PFSK-1 (cell line): ENCODE results near the gene SSTR3.
A peak's percentile ranks its signal among the peaks of the same experiment; 100 is the strongest.

Experiments
- FOXP2 ChIP-seq: optimal IDR thresholded peaks from 2 replicates; pipeline ENCODE3; 2011; ENCODE audit warnings: borderline replicate concordance, control low read depth, inconsistent platforms; ENCODE audit not compliant: insufficient read depth; ENCODE audit errors: extremely low read length, extremely low read depth
- POLR2AphosphoS5 ChIP-seq: IDR thresholded peaks from 2 replicates; pipeline ENCODE4 v1.6.1; 2012; ENCODE audit warnings: low read depth, mild to moderate bottlenecking, control low read depth, low read length, moderate library complexity
- SIN3A ChIP-seq: IDR thresholded peaks from 2 replicates; pipeline ENCODE4 v1.6.1; 2012; ENCODE audit warnings: mild to moderate bottlenecking, low read length, moderate library complexity, borderline replicate concordance; ENCODE audit not compliant: insufficient read depth
- TAF1 ChIP-seq: IDR thresholded peaks from 2 replicates; pipeline ENCODE4 v1.6.1; 2012; ENCODE audit warnings: low read length, control low read depth, borderline replicate concordance; ENCODE audit not compliant: insufficient read depth
- TF ChIP-seq, protein P1 (sequence below), 2 experiments: IDR thresholded peaks; 2 replicates each; pipeline versions ENCODE4 v1.6.1 to v1.8.0; 2011 to 2012; ENCODE audit warnings: low read depth in 2 of 2, low read length in 2 of 2, control low read depth in 1 of 2, inconsistent platforms in 1 of 2, mild to moderate bottlenecking in 1 of 2, moderate library complexity in 1 of 2; ENCODE audit not compliant: insufficient read depth in 1 of 2

The SSTR3 gene

DNA sequence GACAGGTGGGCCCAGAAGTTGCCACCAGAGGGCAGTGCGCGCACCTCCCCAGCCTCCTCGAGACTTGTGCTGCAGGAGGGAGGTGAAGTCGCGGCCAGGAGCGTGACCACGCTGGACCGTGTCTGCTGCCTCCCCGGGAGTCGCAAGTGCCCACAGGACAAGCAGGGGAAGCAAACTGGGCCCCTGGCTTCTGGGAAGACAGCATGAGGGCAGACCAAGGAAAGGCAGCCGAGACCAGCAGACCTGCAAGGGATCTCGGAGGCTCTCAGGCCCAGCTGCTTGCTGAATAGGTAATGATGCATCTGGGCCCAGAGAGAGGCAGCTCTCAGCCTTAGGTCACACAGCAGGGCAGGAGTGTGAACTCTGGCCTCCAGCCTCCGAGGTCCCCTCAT, 45.6 kb downstream of the SSTR3 start:
- peak; percentile 55 for TF ChIP-seq FOXP2
- no peak for TF ChIP-seq SIN3A

DNA sequence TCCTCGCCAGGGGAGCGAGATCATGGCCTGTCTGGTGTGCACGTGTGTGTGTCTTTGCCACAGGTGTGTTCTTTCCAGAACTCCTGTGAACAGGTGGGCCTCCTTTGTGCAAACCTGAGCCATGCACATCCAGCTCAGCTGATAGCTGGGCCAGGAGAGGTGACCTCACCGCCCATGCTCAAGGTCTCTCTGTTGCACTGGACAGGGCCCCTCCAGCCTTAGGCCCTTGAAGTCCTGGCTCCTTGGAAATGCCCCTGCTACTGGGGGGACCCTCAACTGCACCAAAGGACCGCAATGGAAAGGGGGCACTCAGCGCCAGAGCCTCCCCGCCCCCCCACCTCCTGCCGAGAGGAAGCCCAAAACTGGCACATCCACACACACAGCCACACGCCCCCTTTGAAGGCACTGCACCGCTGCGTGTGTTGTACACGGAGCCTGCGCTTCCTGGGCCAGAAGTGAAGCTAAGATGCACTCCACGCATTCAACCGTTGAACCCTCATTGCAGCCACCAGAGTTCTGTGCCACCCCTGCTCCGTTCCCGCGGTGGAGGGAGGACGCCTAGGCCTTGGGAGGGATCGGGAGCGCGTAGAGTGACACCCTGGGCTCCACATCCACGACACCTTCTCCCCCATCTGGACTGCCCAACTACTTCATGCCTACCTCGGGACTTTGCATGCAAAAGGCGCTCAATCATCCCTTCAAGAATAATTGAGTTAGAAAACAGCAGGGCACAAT, 46.2 kb downstream of the SSTR3 start:
- TF ChIP-seq FOXP2 = no peak
- TF ChIP-seq, protein P1, sequence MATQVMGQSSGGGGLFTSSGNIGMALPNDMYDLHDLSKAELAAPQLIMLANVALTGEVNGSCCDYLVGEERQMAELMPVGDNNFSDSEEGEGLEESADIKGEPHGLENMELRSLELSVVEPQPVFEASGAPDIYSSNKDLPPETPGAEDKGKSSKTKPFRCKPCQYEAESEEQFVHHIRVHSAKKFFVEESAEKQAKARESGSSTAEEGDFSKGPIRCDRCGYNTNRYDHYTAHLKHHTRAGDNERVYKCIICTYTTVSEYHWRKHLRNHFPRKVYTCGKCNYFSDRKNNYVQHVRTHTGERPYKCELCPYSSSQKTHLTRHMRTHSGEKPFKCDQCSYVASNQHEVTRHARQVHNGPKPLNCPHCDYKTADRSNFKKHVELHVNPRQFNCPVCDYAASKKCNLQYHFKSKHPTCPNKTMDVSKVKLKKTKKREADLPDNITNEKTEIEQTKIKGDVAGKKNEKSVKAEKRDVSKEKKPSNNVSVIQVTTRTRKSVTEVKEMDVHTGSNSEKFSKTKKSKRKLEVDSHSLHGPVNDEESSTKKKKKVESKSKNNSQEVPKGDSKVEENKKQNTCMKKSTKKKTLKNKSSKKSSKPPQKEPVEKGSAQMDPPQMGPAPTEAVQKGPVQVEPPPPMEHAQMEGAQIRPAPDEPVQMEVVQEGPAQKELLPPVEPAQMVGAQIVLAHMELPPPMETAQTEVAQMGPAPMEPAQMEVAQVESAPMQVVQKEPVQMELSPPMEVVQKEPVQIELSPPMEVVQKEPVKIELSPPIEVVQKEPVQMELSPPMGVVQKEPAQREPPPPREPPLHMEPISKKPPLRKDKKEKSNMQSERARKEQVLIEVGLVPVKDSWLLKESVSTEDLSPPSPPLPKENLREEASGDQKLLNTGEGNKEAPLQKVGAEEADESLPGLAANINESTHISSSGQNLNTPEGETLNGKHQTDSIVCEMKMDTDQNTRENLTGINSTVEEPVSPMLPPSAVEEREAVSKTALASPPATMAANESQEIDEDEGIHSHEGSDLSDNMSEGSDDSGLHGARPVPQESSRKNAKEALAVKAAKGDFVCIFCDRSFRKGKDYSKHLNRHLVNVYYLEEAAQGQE (IDR thresholded peaks at IDR 0.05; ENCODE audit: insufficient read depth in 1 of 2, low read depth in 2 of 2, low read length in 2 of 2) = no peak

DNA sequence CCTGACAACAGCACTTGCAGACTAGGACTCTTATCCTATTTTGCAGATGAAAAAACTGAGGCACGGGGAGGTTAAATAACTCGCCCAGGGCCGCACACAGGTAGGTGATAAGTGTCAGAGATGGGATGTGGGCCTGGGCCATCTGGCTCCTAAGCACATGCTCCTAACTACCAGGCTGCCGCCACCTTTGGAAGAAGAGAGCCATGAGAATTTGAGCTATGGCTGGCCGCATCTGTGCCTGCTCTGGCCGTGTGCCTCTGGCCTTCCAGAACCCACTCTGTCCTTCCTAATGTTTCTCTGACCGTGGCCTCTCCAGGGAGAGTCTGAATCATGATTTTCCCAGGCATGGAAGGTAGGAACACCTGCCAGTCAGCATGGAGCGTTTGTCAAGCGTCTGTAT, 47.2 kb downstream of the SSTR3 start:
- TF ChIP-seq FOXP2 = no peak
- TF ChIP-seq SIN3A = no peak
- TF ChIP-seq POLR2AphosphoS5 = no peak
- TF ChIP-seq TAF1 = no peak
- TF ChIP-seq, protein P1 (IDR thresholded peaks at IDR 0.05; ENCODE audit: insufficient read depth in 1 of 2, low read depth in 2 of 2, low read length in 2 of 2) = no peak

DNA sequence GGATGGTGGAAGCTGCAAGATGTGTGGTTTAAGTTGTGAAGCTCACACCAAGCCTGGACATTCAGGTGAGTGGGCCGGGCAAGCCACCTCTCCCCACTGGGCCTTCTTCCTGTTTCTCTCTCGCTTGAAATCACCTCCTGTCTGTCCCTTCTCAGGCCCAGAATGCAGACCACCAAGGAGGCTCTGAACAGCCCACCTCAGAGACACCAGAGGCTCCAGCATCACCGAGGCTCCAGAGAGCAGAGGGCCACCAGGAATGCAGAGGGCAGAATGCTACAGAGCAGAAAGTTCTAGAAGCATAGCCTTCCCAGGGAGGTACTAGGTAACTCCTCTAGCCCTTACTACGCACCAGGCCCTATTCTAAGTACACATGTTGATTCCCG, 47.8 kb downstream of the SSTR3 start:
- TF ChIP-seq SIN3A (no peak), TAF1 (no peak)

DNA sequence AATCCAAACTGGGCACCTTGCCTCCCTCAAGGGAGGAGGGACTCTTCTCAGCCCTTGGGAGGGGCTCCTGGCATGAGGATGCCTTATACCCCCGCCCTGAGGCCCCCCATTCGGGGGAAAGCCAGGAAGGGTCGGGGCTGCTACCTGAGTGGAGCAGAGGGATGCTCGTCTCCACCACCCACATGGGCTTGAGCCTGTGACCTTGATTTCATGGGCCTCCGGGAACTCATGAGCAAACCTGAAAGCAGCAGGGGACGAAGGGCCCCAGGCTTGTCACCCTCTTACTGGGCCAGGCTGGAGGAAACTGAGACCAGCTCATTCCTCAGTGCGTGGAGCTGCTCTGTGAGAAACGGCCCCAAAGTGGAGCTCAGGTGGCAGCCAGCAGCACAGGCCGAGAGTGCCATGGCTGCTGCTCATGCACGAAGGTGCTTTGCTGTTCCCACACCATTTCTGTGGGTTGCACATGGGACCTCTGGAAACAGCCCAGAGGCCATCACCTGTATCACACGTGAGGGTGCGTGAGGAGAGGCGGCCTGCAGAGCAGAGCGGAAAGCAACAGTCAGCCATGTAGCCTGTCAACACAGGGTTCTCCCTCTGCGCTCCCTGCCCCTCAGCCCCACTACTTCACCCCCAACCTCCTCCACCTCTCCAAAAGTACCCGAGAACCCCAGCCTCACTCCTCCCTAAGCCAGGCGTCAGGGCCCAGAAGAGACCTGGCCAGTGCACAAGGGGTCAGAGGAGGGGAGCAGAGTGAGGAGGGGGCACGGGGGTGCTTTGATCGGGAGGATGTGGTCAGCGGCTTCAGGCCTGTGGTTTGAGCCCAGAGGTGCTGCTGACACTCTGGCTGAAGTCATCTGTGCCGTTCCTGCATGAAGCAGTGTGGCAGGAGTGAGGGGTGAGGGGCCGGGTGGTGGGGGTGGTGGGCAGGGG, 48.4 kb downstream of the SSTR3 start:
- TF ChIP-seq, protein P1 (IDR thresholded peaks at IDR 0.05; ENCODE audit: insufficient read depth in 1 of 2, low read depth in 2 of 2, low read length in 2 of 2) = no peak
- TF ChIP-seq POLR2AphosphoS5 = no peak
- TF ChIP-seq SIN3A = no peak
- TF ChIP-seq TAF1 = no peak
- TF ChIP-seq FOXP2 = no peak

DNA sequence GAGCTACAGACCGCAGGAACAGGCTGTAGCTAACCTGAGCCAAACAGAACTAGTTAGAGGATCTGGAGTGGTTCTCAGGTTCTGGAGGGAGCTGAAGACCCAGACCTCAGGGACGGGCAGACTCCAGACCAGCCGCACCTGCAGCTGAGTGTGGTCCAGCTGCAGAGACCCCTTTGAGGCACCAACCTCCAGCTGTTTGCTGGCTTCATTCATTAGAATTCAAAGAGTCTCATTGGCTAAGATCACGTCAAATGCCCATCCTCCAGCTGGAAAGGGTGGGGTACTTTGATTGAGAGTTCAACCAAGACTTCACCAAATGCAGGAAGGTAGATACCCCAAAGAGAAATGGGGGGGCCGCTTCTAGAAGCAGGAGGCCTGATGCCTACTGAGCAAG, 49.2 kb downstream of the SSTR3 start:
- no peak for TF ChIP-seq TAF1
- TF ChIP-seq SIN3A = no peak
- TF ChIP-seq, protein P1 (IDR thresholded peaks at IDR 0.05; ENCODE audit: insufficient read depth in 1 of 2, low read depth in 2 of 2, low read length in 2 of 2) = no peak
- no peak for TF ChIP-seq FOXP2
- no peak for TF ChIP-seq POLR2AphosphoS5
